SK-N-MC (cell line): ENCODE measurements around the gene NMBR.
"Not testable (repeated sequence)": the region's sequence is repeated elsewhere in the genome, so short reads cannot be mapped to it uniquely, and the experiment has no call there.

ENCODE experiments used
- DNase-seq: peaks from one replicate; pipeline ENCODE4 v3.0.0-alpha.2; 2011; ENCODE audit warnings: low read depth, low spot score
- H3K27ac ChIP-seq: fragments of 200-600 bp; sonication (generic); 2 replicates; pipeline ENCODE4 v1.5.1; 2016; ENCODE audit warnings: mixed run types
- H3K36me3 ChIP-seq: fragments of 200-600 bp; sonication (generic); 2 replicates; pipeline ENCODE4 v1.6.1; 2017; ENCODE audit warnings: antibody characterized with exemption, low read length, mixed read lengths; ENCODE audit not compliant: insufficient read depth
- H3K4me3 ChIP-seq: fragments of 200-600 bp; sonication (generic); 2 replicates; pipeline ENCODE4 v1.5.1; 2016
- H3K9ac ChIP-seq: fragments of 200-600 bp; sonication (generic); 2 replicates; pipeline ENCODE4 v1.8.0; 2017; ENCODE audit warnings: mixed run types, mixed read lengths; ENCODE audit not compliant: insufficient read length
- H3K9me3 ChIP-seq: fragments of 200-600 bp; sonication (generic); 2 replicates; pipeline ENCODE4 v1.6.1; 2017; ENCODE audit warnings: low read depth, mild to moderate bottlenecking, antibody characterized with exemption, low read length, moderate library complexity, mixed read lengths
- EZH2 ChIP-seq: fragments of 200-600 bp; sonication (generic); IDR thresholded peaks from one replicate; pipeline ENCODE4 v1.6.1; 2017; ENCODE audit warnings: antibody characterized with exemption
- FOXP2 ChIP-seq: optimal IDR thresholded peaks from 2 replicates; pipeline ENCODE3; 2011; ENCODE audit warnings: mild to moderate bottlenecking, moderate library complexity; ENCODE audit not compliant: insufficient read depth; ENCODE audit errors: extremely low read length, control extremely low read depth
- POLR2AphosphoS5 ChIP-seq: IDR thresholded peaks from 2 replicates; pipeline ENCODE4 v1.6.1; 2012; ENCODE audit warnings: mild to moderate bottlenecking, low read depth, low read length, borderline replicate concordance

Gene NMBR

DNA sequence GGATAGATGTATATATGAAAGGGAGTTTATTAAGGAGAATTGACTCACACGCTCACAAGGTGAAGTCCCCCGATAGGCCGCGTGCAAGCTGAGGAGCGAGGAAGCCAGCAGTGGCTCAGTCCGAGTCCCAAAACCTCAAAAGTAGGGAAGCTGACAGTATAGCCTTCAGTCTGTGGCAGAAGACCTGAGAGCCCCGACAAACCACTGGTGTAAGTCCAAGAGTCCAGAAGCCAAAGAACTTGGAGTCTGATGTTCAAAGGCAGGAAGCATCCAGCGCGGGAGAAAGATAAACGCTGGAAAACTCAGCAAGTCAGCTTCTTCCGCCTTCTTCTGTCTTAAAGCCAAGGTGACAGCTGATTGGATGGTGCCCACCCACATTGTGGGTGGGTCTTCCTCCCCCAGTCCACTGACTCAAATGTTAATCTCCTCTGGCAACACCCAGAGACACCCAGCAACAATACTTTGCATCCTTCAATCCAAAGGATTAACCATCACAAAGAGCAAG is 116.8 kb downstream of the NMBR start:
- Histone ChIP-seq H3K27ac (no peak overlapping the region), H3K4me3 (no peak overlapping the region), H3K9me3 (no peaks in the 10 kb centered on the region), H3K9ac (no peak overlapping the region), H3K36me3 (no peaks in the 10 kb centered on the region)
- no peak for DNase-seq
- no peak for TF ChIP-seq EZH2
- TF ChIP-seq FOXP2: no peak
- TF ChIP-seq POLR2AphosphoS5: no peak

DNA sequence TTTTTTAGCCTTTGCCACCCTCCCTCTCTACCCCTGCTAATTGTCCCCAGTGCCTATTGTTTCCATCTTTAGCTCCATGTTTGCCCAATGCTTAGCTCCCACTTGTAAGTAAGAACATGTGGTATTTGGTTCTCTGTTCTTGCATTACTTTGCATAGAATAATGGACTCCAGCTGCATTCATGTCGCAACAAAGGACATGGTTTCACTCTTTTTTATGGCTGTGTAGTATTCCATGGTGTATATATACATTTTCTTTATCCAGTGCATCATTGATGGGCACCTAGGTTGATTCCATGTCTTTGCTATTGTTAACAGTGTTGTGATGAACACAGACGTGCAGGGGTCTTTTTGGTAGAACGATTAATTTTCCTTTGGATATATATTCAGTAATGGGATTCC is 118.4 kb downstream of the NMBR start:
- no peaks in the 10 kb centered on the region for H3K9me3 ChIP-seq
- no peak overlapping the region for H3K27ac ChIP-seq
- no peak overlapping the region for H3K4me3 ChIP-seq
- H3K9ac ChIP-seq: no peak overlapping the region
- no peaks in the 10 kb centered on the region for H3K36me3 ChIP-seq
- DNase-seq: no peak
- TF ChIP-seq EZH2: no peak
- TF ChIP-seq FOXP2: no peak
- no peak for TF ChIP-seq POLR2AphosphoS5

DNA sequence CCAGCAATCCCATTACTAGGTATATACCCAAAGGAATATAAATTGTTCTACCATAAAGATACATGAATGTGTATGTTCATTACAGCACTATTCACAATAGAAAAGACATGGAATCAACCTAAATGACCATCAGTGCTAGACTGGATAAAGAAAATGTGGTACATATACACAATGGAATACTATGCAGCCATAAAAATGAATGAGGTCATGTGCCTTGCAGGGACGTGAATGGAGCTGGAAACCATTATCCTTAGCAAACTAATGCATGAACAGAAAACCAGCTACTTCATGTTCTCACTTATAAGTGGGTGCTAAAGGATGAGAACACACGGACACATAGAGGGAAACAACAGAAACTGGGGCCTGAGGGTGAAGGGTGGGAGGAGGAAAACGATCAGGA is 119.1 kb downstream of the NMBR start:
- H3K36me3 ChIP-seq, H3K27ac ChIP-seq, H3K4me3 ChIP-seq, H3K9ac ChIP-seq, H3K9me3 ChIP-seq, DNase-seq: not testable (repeated sequence)

DNA sequence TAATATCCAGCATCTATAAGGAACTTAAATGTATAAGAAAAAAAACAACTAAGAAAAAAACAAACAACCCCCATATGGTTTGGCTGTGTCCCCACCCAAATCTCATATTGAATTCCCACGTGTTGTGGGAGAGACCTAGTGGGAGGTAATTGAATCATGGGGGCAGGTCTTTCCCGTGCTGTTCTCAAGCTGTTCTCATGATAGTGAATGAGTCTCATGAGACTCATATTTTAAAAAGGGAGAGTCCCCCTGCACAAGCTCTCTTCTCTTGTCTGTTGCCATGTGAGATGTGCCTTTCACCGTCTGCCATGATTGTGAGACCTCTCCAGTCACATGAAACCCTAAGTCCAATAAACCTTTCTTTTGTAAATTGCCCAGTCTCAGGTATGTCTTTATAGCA is 119.8 kb downstream of the NMBR start:
- H3K36me3 ChIP-seq: no peaks in the 10 kb centered on the region
- no peak for DNase-seq
- no peak overlapping the region for H3K27ac ChIP-seq
- no peak overlapping the region for H3K9ac ChIP-seq
- no peak overlapping the region for H3K4me3 ChIP-seq
- no peak for TF ChIP-seq FOXP2
- TF ChIP-seq EZH2: no peak
- no peak for TF ChIP-seq POLR2AphosphoS5
- no peaks in the 10 kb centered on the region for H3K9me3 ChIP-seq

- H3K4me3 ChIP-seq: no peak overlapping the region
- H3K9ac ChIP-seq: no peak overlapping the region
- no peak for DNase-seq
- no peaks in the 10 kb centered on the region for H3K9me3 ChIP-seq
- H3K27ac ChIP-seq: no peak overlapping the region
- no peaks in the 10 kb centered on the region for H3K36me3 ChIP-seq
- no peak for TF ChIP-seq POLR2AphosphoS5
- TF ChIP-seq EZH2: no peak
- TF ChIP-seq FOXP2: no peak
Observed at GRCh38 chr6:142026471-142026870, 120.5 kb downstream of the NMBR start.
